K562 (cell line): Measurements from ENCODE around the gene TBC1D17. TPM values are rescaled to one million over a fixed set of nuclear protein-coding genes. Genes with fewer than 3 reads are reported as not detected.

Experiments
- C11orf30 ChIP-seq: fragments of 450-650 bp; IDR thresholded peaks from 2 replicates; pipeline ENCODE4 v1.6.1; 2016; ENCODE audit warnings: low read depth, mild to moderate bottlenecking
- EWSR1 ChIP-seq: fragments of 450-650 bp; IDR thresholded peaks from 2 replicates; pipeline ENCODE4 v1.6.1; 2018; ENCODE audit warnings: borderline replicate concordance, mild to moderate bottlenecking, low read depth, moderate library complexity; ENCODE audit not compliant: partially characterized antibody
- HDGF ChIP-seq: fragments of 450-650 bp; IDR thresholded peaks from 2 replicates; pipeline ENCODE4 v1.6.1; 2016
- KDM2B ChIP-seq: fragments of 250-450 bp; sonication (Bioruptor Pico); IDR thresholded peaks from 2 replicates; pipeline ENCODE4 v1.8.0; 2021; ENCODE audit warnings: mild to moderate bottlenecking, moderate library complexity
- NCOA4 ChIP-seq: fragments of 450-650 bp; IDR thresholded peaks from 2 replicates; pipeline ENCODE4 v1.6.1; 2018; ENCODE audit warnings: mild to moderate bottlenecking; ENCODE audit not compliant: partially characterized antibody
- RCOR1 ChIP-seq, 2 experiments: IDR thresholded peaks; 2 replicates each; pipeline ENCODE4 v1.6.1; 2012; ENCODE audit warnings: low read depth in 2 of 2, low read length in 2 of 2, borderline replicate concordance in 1 of 2, improper control_type of control experiment in 1 of 2
- RREB1 ChIP-seq: fragments of 250-450 bp; sonication (Bioruptor Pico); IDR thresholded peaks from 2 replicates; pipeline ENCODE4 v1.4.0; 2020
- TSHZ1 ChIP-seq: fragments of 250-450 bp; sonication (Bioruptor Pico); IDR thresholded peaks from 2 replicates; pipeline ENCODE4 v1.4.0; 2020; ENCODE audit warnings: mild to moderate bottlenecking, moderate library complexity
- ZNF609 ChIP-seq: sonication (generic); formaldehyde crosslinking; IDR thresholded peaks from 2 replicates; pipeline ENCODE4 v1.8.1; 2023; ENCODE audit warnings: missing genetic modification reagents, mild to moderate bottlenecking, borderline replicate concordance
- polyA plus RNA-seq, 8 experiments: library from polyadenylated mRNA; depleted of rRNA in 4 of 8; stranded (reverse) in 5 of 8; unstranded in 3 of 8; fragments of >200 nt; fragmentation: Nextera tagmentation in 2 of 8; fragmentation: Illumina TruSeq in 1 of 8; extraction: Ambion mirVana in 2 of 8; extraction: Trizol in 1 of 8; gene quantifications; 2 replicates each; pipeline versions ENCODE4 v1.2.1 to v1.2.3, GENCODE V29; 2011 to 2014; ENCODE audit warnings: inconsistent platforms in 1 of 8, missing spikeins in 1 of 8
- total RNA-seq, 7 experiments: library from RNA; depleted of rRNA in 6 of 7; stranded (reverse); fragments of >200 nt in 6 of 7; fragmentation: Illumina TruSeq in 2 of 7; extraction: Trizol in 2 of 7; gene quantifications; 2 replicates each; pipeline versions ENCODE4 v1.2.1 to v1.2.3, GENCODE V29; 2011 to 2021; ENCODE audit warnings: low replicate concordance in 1 of 7

The TBC1D17 gene
- total and polyA plus RNA-seq, 9 of the 15 experiments (the other 6 are each of a cell fraction or from before 2014, with no cell fraction given) = 0.42 to 16.0 (median 3.8) TPM

GRCh38 chr19:49877879-49878743 lies 609 bp downstream of the TBC1D17 start (continued):
- TF ChIP-seq TSHZ1 = no peak
- peak; percentile 74 for TF ChIP-seq RREB1 (CRISPR knock-in tag)
- TF ChIP-seq ZNF609 (CRISPR knock-in tag) = no peak
- TF ChIP-seq NCOA4 = no peak
- TF ChIP-seq RCOR1 (IDR thresholded peaks at IDR 0.05; ENCODE audit: borderline replicate concordance in 1 of 2, low read depth in 2 of 2, low read length in 2 of 2) = peak in 1 of 2 experiments; percentile 12; a peak in 1 of 4 replicates
- TF ChIP-seq KDM2B (CRISPR knock-in tag) = 0 out of 2 replicates have a peak, but pooled peaks have one; percentile 41
- peak; percentile 41; the same call in 1 of the 2 replicates for TF ChIP-seq C11orf30
- TF ChIP-seq HDGF = 0 out of 2 replicates have a peak, but pooled peaks have one; percentile 53
- TF ChIP-seq EWSR1 = no peak
